Breast epithelium (tissue), 4 donors: ENCODE measurements around the gene TDP1. TPM values are rescaled to one million over a fixed set of nuclear protein-coding genes. Genes with fewer than 3 reads are reported as not detected.

Source experiments
- DNase-seq, 2 donors: peaks; one replicate each; pipeline ENCODE4 v3.0.0-alpha.2; 2019; ENCODE audit warnings: low spot score in 2 of 2
- H3K27ac ChIP-seq, 2 donors: fragments of 200-600 bp; sonication (generic) in 1 of 2; one replicate each; pipeline ENCODE4 v1.5.1; 2016 to 2019; ENCODE audit warnings: mild to moderate bottlenecking in 1 of 2
- H3K27me3 ChIP-seq, 2 donors: fragments of 200-600 bp; sonication (generic) in 1 of 2; one replicate each; pipeline versions ENCODE4 v1.5.1 to v1.6.0; 2017 to 2019; ENCODE audit warnings: control low read depth in 1 of 2, mild to moderate bottlenecking in 1 of 2
- H3K36me3 ChIP-seq: fragments of 200-600 bp; one replicate; pipeline ENCODE4 v1.5.1; 2019
- H3K4me1 ChIP-seq, 2 donors: fragments of 200-600 bp; sonication (generic); one replicate each; pipeline ENCODE4 v1.5.1; 2016 to 2019; ENCODE audit warnings: control low read depth in 1 of 2
- H3K4me3 ChIP-seq, 3 donors: fragments of 200-600 bp; sonication (generic); 1 replicate in 2 of 3; 2 replicates in 1 of 3; pipeline ENCODE4 v1.5.1; 2016 to 2019; ENCODE audit warnings: mild to moderate bottlenecking in 3 of 3, moderate library complexity in 2 of 3
- H3K9me3 ChIP-seq, 2 donors: fragments of 200-600 bp; sonication (generic) in 1 of 2; one replicate each; pipeline ENCODE4 v1.5.1; 2016 to 2019; ENCODE audit warnings: control low read depth in 1 of 2
- CTCF ChIP-seq, 3 donors: fragments of 450-650 bp; IDR thresholded peaks; one replicate each; pipeline ENCODE4 v1.5.1; 2016 to 2017; ENCODE audit warnings: antibody characterized with exemption in 3 of 3, mild to moderate bottlenecking in 3 of 3, moderate library complexity in 3 of 3
- POLR2A ChIP-seq: fragments of 450-650 bp; IDR thresholded peaks from one replicate; pipeline ENCODE4 v1.6.1; 2016; ENCODE audit warnings: antibody characterized with exemption, mild to moderate bottlenecking, moderate library complexity
- POLR2AphosphoS5 ChIP-seq, 3 donors: sonication (generic); formaldehyde crosslinking; IDR thresholded peaks; one replicate each; pipeline ENCODE4 v1.6.1; 2017; ENCODE audit warnings: antibody characterized with exemption in 3 of 3
- intact Hi-C: fragments of 100-400 bp; cut with DNase I; formaldehyde crosslinking; loops from one replicate; pipeline ENCODE4 v1.15.1; 2023; ENCODE audit warnings: low total_unique reads
- total RNA-seq, 3 donors: library from RNA; depleted of rRNA; stranded (reverse); fragments of >200 nt; gene quantifications; one replicate each; pipeline ENCODE4 v1.1.0, GENCODE V29; 2016

TDP1 gene
- total RNA-seq, 3 donors from 2014 or later: 9.6 to 29.9 (median 16.7) TPM

GRCh38 chr14:90034156-90034555, 78.4 kb downstream of the TDP1 start:
- intact Hi-C loops: no loop called here
- no peaks in the 10 kb centered on the region for H3K36me3 ChIP-seq
- TF ChIP-seq POLR2A: no peak
- TF ChIP-seq POLR2AphosphoS5 (IDR thresholded peaks at IDR 0.05): no peak
- no peak for TF ChIP-seq CTCF (IDR thresholded peaks at IDR 0.05)

GRCh38 chr14:90034835-90035525, 79.3 kb downstream of the TDP1 start:
- H3K36me3 ChIP-seq: no peaks in the 10 kb centered on the region
- TF ChIP-seq CTCF (IDR thresholded peaks at IDR 0.05): no peak
- no peak for TF ChIP-seq POLR2AphosphoS5 (IDR thresholded peaks at IDR 0.05)
- no peak for TF ChIP-seq POLR2A
- intact Hi-C loops: no loop called here
- DNase-seq: no peak
- H3K4me3 ChIP-seq: no peak overlapping the region
- no peak overlapping the region for H3K27ac ChIP-seq
- H3K9me3 ChIP-seq: no peaks in the 10 kb centered on the region
- H3K4me1 ChIP-seq: no peaks in the 10 kb centered on the region
- H3K27me3 ChIP-seq: no peaks in the 10 kb centered on the region

More at GRCh38 chr14:90034156-90034555, 78.4 kb downstream of the TDP1 start:
- H3K27me3 ChIP-seq: no peaks in the 10 kb centered on the region
- H3K9me3 ChIP-seq: no peaks in the 10 kb centered on the region
- no peak overlapping the region for H3K4me3 ChIP-seq
- DNase-seq: no peak
- H3K4me1 ChIP-seq: no peaks in the 10 kb centered on the region
- H3K27ac ChIP-seq: no peak overlapping the region

- TF ChIP-seq CTCF (IDR thresholded peaks at IDR 0.05) (no peak), POLR2AphosphoS5 (IDR thresholded peaks at IDR 0.05) (no peak), POLR2A (no peak)
- DNase-seq: no peak
- Histone ChIP-seq H3K4me1 (no peaks in the 10 kb centered on the region), H3K27me3 (no peaks in the 10 kb centered on the region), H3K9me3 (no peaks in the 10 kb centered on the region), H3K4me3 (no peak overlapping the region), H3K36me3 (no peaks in the 10 kb centered on the region), H3K27ac (no peak overlapping the region)
- intact Hi-C loops: no loop called here
Observed at GRCh38 chr14:90039253-90040010, 83.7 kb downstream of the TDP1 start.

GRCh38 chr14:90040411-90040810, 84.7 kb downstream of the TDP1 start:
- H3K27ac ChIP-seq: no peak overlapping the region
- no peak for DNase-seq
- intact Hi-C loops: no loop called here
- no peaks in the 10 kb centered on the region for H3K9me3 ChIP-seq
- no peaks in the 10 kb centered on the region for H3K27me3 ChIP-seq
- no peaks in the 10 kb centered on the region for H3K36me3 ChIP-seq
- TF ChIP-seq CTCF (IDR thresholded peaks at IDR 0.05): no peak
- TF ChIP-seq POLR2A: no peak
- no peak for TF ChIP-seq POLR2AphosphoS5 (IDR thresholded peaks at IDR 0.05)
- H3K4me1 ChIP-seq: no peaks in the 10 kb centered on the region
- H3K4me3 ChIP-seq: no peak overlapping the region
